Mucosa of descending colon (tissue), 3 donors: Measurements from ENCODE around the gene CLEC1A. TPM values are rescaled to one million over a fixed set of nuclear protein-coding genes. Genes with fewer than 3 reads are reported as not detected.

Experiments used
- ATAC-seq: fragments of 200-7000 bp; cut with Tn5 transposase; one replicate; pipeline ENCODE4 v1.9.1; 2020; ENCODE audit warnings: mild to moderate bottlenecking, moderate library complexity
- DNase-seq, 3 donors: peaks; one replicate each; pipeline ENCODE4 v3.0.0-alpha.2; 2020
- H3K36me3 ChIP-seq: fragments of 200-600 bp; one replicate; pipeline ENCODE4 v1.8.0; 2021; ENCODE audit warnings: low read depth, mild to moderate bottlenecking
- H3K4me1 ChIP-seq: fragments of 200-600 bp; one replicate; pipeline ENCODE4 v1.8.0; 2021; ENCODE audit warnings: low read depth, mild to moderate bottlenecking
- H3K4me3 ChIP-seq: fragments of 200-600 bp; one replicate; pipeline ENCODE4 v1.8.0; 2021; ENCODE audit warnings: mild to moderate bottlenecking
- H3K9me3 ChIP-seq: fragments of 200-600 bp; one replicate; pipeline ENCODE4 v1.8.0; 2021; ENCODE audit warnings: mild to moderate bottlenecking
- intact Hi-C, 2 donors: fragments of 100-400 bp; cut with DNase I in 1 of 2; cut with micrococcal nuclease in 1 of 2; formaldehyde crosslinking; loops; one replicate each; pipeline versions ENCODE4 v1.11.0 to v1.11.1; 2022; cut with DNase I, micrococcal nuclease
- total RNA-seq, 3 donors: library from RNA; stranded (reverse); fragmentation: NEBNext Ultra II Directional in 2 of 3; extraction: Animal tissue kit (Norgen Biotek cat#: 25700) in 2 of 3; gene quantifications; one replicate each; pipeline versions ENCODE4 v1.2.1 to v1.2.4, GENCODE V29; 2021 to 2023
- TF ChIP-seq, protein P1 (sequence below): fragments of 200-600 bp; IDR thresholded peaks from one replicate; pipeline ENCODE4 v1.8.0; 2022; ENCODE audit warnings: antibody characterized with exemption, mild to moderate bottlenecking
- donor health status: DM: no; HTN: no; CAD: no; lungs with moderate emphysema.
- donor health status: DM: no; HTN: no; CAD: no.
- donor health status: DM: no; HTN: yes; CAD: no.

Gene CLEC1A
- total RNA-seq, 3 donors from 2014 or later: 0.67 to 2.8 (median 1.2) TPM

DNA sequence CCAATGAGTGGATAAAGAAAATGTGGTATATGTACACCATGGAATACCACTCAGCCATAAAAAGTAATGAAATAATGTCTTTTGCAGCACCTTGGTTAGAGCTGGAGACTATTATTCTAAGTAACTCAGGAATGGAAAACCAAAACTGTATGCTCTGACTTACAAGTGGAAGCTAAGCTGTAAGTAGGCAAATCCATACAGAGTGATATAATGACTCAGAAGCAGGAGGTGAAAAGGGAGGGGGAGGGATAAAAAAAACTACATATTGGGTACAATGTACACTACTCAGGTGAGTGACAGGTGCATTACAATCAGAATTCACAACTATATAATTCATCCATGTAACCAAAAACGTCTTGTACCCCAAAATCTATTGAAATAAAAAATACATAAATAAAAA lies 15.1 kb upstream of the CLEC1A start:
- no peak for DNase-seq
- TF ChIP-seq, protein P1, sequence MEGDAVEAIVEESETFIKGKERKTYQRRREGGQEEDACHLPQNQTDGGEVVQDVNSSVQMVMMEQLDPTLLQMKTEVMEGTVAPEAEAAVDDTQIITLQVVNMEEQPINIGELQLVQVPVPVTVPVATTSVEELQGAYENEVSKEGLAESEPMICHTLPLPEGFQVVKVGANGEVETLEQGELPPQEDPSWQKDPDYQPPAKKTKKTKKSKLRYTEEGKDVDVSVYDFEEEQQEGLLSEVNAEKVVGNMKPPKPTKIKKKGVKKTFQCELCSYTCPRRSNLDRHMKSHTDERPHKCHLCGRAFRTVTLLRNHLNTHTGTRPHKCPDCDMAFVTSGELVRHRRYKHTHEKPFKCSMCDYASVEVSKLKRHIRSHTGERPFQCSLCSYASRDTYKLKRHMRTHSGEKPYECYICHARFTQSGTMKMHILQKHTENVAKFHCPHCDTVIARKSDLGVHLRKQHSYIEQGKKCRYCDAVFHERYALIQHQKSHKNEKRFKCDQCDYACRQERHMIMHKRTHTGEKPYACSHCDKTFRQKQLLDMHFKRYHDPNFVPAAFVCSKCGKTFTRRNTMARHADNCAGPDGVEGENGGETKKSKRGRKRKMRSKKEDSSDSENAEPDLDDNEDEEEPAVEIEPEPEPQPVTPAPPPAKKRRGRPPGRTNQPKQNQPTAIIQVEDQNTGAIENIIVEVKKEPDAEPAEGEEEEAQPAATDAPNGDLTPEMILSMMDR: no peak
- H3K4me1 ChIP-seq: no peaks in the 10 kb centered on the region
- no peak overlapping the region for H3K4me3 ChIP-seq
- no peak for ATAC-seq
- intact Hi-C loops: no loop called here
- H3K9me3 ChIP-seq: no peaks in the 10 kb centered on the region
- H3K36me3 ChIP-seq: no peaks in the 10 kb centered on the region

DNA sequence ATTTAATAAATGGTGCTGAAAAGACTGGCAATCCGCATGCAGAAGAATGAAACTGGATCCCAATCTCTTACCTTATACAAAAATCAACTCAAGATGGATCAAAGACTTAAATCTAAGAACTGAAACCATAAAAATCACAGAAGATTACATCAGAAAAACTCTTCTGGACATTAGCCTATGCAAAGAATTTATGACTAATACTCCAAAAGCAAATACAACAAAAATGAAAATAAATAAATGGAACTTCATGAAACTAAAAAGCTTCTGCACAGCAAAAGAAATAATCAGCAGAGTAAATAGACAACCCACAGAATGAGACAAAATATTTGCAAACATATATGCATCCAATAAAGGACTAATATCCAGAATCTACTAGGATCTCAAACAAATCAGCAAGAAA lies 14.3 kb upstream of the CLEC1A start:
- Histone ChIP-seq H3K9me3 (no peaks in the 10 kb centered on the region), H3K4me3 (no peak overlapping the region), H3K36me3 (no peaks in the 10 kb centered on the region), H3K4me1 (no peaks in the 10 kb centered on the region)
- DNase-seq (no peak), ATAC-seq (no peak)
- intact Hi-C loops: no loop called here
- TF ChIP-seq, protein P1: no peak

DNA sequence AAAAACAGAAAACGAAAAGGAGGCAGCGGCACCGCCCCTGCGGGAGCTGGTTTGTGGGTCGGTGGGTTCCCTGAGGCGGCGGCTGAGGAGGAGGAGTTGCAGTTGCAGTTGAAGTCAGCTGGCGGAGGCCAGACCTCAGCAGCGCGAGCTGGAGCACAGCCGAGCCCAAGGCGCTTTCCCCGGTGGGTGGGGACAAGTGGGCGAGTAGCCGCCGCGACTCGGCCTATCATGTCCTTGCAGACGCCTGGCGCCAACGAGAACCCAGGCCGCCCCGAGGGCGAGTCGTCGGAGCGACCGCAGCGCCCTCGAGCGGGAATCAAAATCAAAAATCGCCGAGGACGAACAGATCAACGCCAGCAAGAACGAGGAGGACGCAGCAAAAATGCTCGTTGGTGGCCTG lies 12.7 kb upstream of the CLEC1A start:
- ATAC-seq: no peak
- intact Hi-C loops: no loop called here
- no peak for DNase-seq
- TF ChIP-seq, protein P1: no peak
- H3K9me3 ChIP-seq: no peaks in the 10 kb centered on the region
- no peak overlapping the region for H3K4me3 ChIP-seq
- no peaks in the 10 kb centered on the region for H3K36me3 ChIP-seq
- no peaks in the 10 kb centered on the region for H3K4me1 ChIP-seq

GRCh38 chr12:10110256-10110844 lies 11.6 kb upstream of the CLEC1A start:
- no peak overlapping the region for H3K4me3 ChIP-seq
- ATAC-seq: no peak
- TF ChIP-seq, protein P1: no peak
- H3K4me1 ChIP-seq: no peaks in the 10 kb centered on the region
- DNase-seq: no peak
- intact Hi-C loops: no loop called here
- no peaks in the 10 kb centered on the region for H3K36me3 ChIP-seq
- H3K9me3 ChIP-seq: no peaks in the 10 kb centered on the region

- Histone ChIP-seq H3K9me3 (no peaks in the 10 kb centered on the region), H3K4me1 (no peaks in the 10 kb centered on the region), H3K36me3 (no peaks in the 10 kb centered on the region), H3K4me3 (no peak overlapping the region)
- peak; percentile 36 for ATAC-seq
- TF ChIP-seq, protein P1: no peak
- intact Hi-C loops: no loop called here
- peak in 1 of 3 donors; percentile 10 for DNase-seq
Measured at GRCh38 chr12:10102322-10102721, 3.5 kb upstream of the CLEC1A start.
